Heart right ventricle (tissue), 16 donors: Measurements from ENCODE around the gene ATP2B3. TPM values are rescaled to one million over a fixed set of nuclear protein-coding genes. Genes with fewer than 3 reads are reported as not detected.

Experiments
- ATAC-seq, 8 donors: fragments of 200-7000 bp; cut with Tn5 transposase; one replicate each; pipeline ENCODE4 v1.9.1; 2020; ENCODE audit warnings: mild to moderate bottlenecking in 8 of 8, moderate library complexity in 8 of 8, moderate number of reproducible peaks in 1 of 8
- DNase-seq, 2 donors: peaks; one replicate each; pipeline ENCODE4 v3.0.0-alpha.2; 2020
- H3K27ac ChIP-seq, 10 donors: fragments of 200-600 bp; sonication (generic) in 2 of 10; one replicate each; pipeline versions ENCODE4 v1.5.0 to v1.8.0; 2020 to 2022; ENCODE audit warnings: mild to moderate bottlenecking in 3 of 10
- H3K27me3 ChIP-seq, 7 donors: fragments of 200-600 bp; one replicate each; pipeline ENCODE4 v1.8.0; 2021 to 2022; ENCODE audit warnings: mild to moderate bottlenecking in 2 of 7
- H3K36me3 ChIP-seq, 9 donors: fragments of 200-600 bp; sonication (generic) in 1 of 9; one replicate each; pipeline versions ENCODE4 v1.5.0 to v1.8.0; 2020 to 2022; ENCODE audit warnings: mild to moderate bottlenecking in 2 of 9
- H3K4me1 ChIP-seq, 9 donors: fragments of 200-600 bp; sonication (generic) in 1 of 9; one replicate each; pipeline versions ENCODE4 v1.5.0 to v1.8.0; 2020 to 2022; ENCODE audit warnings: mild to moderate bottlenecking in 4 of 9
- H3K4me3 ChIP-seq, 10 donors: fragments of 200-600 bp; sonication (generic) in 2 of 10; one replicate each; pipeline versions ENCODE4 v1.5.0 to v1.8.0; 2020 to 2022; ENCODE audit warnings: mild to moderate bottlenecking in 7 of 10, moderate library complexity in 2 of 10
- H3K9me3 ChIP-seq, 11 donors: fragments of 200-600 bp in 10 of 11; sonication (generic) in 2 of 11; one replicate each; pipeline versions ENCODE4 v1.5.0 to v1.8.0; 2013 to 2022; ENCODE audit warnings: mild to moderate bottlenecking in 2 of 11, control low read depth in 1 of 11, moderate library complexity in 1 of 11
- WGBS, 2 donors: extraction: QIAGEN DNeasy Blood & Tissue Kit; methylation state at CpG; one replicate each; pipeline ENCODE4 v1.1.7; 2013; ENCODE audit warnings: inconsistent platforms in 1 of 2; 5-methylcytosine and 5-hydroxymethylcytosine counted together
- intact Hi-C, 10 donors: fragments of 100-400 bp; cut with DNase I; formaldehyde crosslinking; loops; one replicate each; pipeline versions ENCODE4 v1.11.1 to v1.14.2; 2022
- polyA plus RNA-seq, 2 donors: library from polyadenylated mRNA; stranded (reverse); fragments of 200-250 nt; gene quantifications; one replicate each; pipeline ENCODE4 v1.2.3, GENCODE V29; 2013
- total RNA-seq, 10 donors: library from RNA; stranded (reverse); fragmentation: NEBNext Ultra II Directional in 3 of 10; extraction: Animal tissue kit (Norgen Biotek cat#: 25700) in 3 of 10; gene quantifications; one replicate each; pipeline versions ENCODE4 v1.2.1 to v1.2.4, GENCODE V29; 2021 to 2023
- TF ChIP-seq, protein P1 (sequence below), 9 donors: fragments of 200-600 bp; sonication (generic) in 2 of 9; IDR thresholded peaks; one replicate each; pipeline versions ENCODE4 v1.5.0 to v1.8.0; 2021 to 2022; ENCODE audit warnings: antibody characterized with exemption in 9 of 9, mild to moderate bottlenecking in 5 of 9, moderate library complexity in 1 of 9
- donor health status: Arrhythmogenic right ventricular cardiomyopathy.
- donor health status: ischemic (EF 13 %, LVEDD 7.1; RV severe dilation, severe dysfunction).
- donor health status: healthy with polysubstance abuse.
- donor health status: DM: no; HTN: yes; CAD: no.
- donor health status: DM: no; HTN: no; CAD: no.
- donor health status: ischemic (EF 25% LVEDD 6.9; RV normal size, moderate dysfunction).
- donor health status: ischemic (EF 25% LVEDD 5.7; RV mildly dilated, moderate dysfunction).
- donor health status: healthy.
- donor health status: DM: yes; HTN: yes; CAD: no.
- donor health status: Ischemic cardiomyopathy.
- donor health status: ischemic (EF 35%, LVEDD 5.7; RV mildly dilated, moderate dysfunction).
- donor health status: nonischemic (EF 11% LVEDD 7.7; RV severe dilation, severe dysfunction).
- donor health status: DM: yes; HTN: yes; CAD: no.
- donor health status: PGD.
- donor health status: ischemic (EF 29% LVEDD 5.4; RV normal size, mild dysfunction).
- donor health status: nonischemic (EF 23%, LVEDD 6.1; RV moderate dilation, normal function).

The ATP2B3 gene
- total and polyA plus RNA-seq, 12 donors: not detected

DNA sequence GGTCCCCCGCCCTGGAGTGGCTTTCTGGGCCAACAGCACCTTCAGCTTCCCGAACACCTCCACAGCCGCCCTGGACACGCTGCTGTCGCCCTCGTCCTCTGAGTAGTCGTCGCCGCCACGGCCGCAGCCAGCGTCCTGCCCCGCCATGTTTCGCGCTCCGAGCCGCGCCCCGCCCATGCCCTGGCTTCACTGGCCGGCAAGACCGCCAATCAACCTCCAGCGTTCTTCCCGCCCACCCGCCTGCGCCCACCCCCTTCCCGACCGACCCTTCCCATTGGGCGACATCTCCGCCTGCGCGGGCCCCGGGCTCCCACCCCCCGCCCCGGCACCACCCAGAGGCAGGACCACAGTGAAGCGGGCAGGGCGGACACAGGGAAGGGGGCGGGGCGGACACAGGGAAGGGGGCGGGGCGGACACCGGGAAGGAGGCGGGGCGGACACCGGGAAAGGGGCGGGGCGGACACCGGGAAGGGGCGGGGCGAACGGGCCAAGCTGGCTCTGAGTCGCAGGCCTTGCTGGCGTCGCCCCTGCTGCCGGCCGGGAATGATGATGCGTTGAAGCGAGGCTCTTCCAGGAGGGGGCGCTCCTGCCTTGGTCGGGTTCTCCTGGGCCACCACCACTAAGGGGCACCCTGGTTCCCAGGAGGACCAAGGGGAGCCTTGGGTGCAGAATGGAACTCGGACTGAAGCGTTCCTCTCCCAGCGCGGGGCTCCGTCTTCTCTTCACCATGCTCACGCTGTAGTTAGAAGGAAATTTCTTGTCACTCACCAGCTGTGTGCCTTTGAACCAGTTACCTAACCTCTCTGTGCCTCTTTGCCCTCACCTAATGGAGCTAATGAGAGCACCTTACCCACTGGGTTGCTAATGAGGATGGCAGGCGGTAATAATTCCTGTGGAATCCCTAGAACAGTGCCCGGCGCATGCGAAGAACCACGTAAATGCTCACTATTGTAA, 46.8 kb upstream of the ATP2B3 start, which contains the start of gene HAUS7:
Gene HAUS7 (minus strand): TSS at position 166 of the 953 bp plus-strand sequence. CDS start 19 bp downstream, at position 147.
- TF ChIP-seq, protein P1, sequence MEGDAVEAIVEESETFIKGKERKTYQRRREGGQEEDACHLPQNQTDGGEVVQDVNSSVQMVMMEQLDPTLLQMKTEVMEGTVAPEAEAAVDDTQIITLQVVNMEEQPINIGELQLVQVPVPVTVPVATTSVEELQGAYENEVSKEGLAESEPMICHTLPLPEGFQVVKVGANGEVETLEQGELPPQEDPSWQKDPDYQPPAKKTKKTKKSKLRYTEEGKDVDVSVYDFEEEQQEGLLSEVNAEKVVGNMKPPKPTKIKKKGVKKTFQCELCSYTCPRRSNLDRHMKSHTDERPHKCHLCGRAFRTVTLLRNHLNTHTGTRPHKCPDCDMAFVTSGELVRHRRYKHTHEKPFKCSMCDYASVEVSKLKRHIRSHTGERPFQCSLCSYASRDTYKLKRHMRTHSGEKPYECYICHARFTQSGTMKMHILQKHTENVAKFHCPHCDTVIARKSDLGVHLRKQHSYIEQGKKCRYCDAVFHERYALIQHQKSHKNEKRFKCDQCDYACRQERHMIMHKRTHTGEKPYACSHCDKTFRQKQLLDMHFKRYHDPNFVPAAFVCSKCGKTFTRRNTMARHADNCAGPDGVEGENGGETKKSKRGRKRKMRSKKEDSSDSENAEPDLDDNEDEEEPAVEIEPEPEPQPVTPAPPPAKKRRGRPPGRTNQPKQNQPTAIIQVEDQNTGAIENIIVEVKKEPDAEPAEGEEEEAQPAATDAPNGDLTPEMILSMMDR (IDR thresholded peaks at IDR 0.05): peak; percentile 32 to 86 (median 72)
- intact Hi-C loops: loop anchor here in 6 of 10 donors (2.0 to 10.0 kb wide), 6 partner anchors 24 to 528 kb away; partner anchors contain the start of gene BGN (in 2 of the 6)
- 8 to 13% methylated on average over 42 to 65 of the region's 70 CpGs for WGBS, 2 donors
- DNase-seq: peak; percentile 88 to 90
- Histone ChIP-seq H3K4me3 (peak within 1 kb of the TSS; percentile 28 to 76 (median 68)), H3K36me3 (peaks cover 0 to 5% (median 0%) of the 10 kb centered on the region in 9 donors), H3K4me1 (peaks cover 0 to 33% (median 12%) of the 10 kb centered on the region in 9 donors), H3K27me3 (peaks cover 0 to 5% (median 0%) of the 10 kb centered on the region in 7 donors), H3K27ac (peak within 1 kb of the TSS; percentile 59 to 84 (median 72)), H3K9me3 (no peaks in the 10 kb centered on the region)
- ATAC-seq: peak; percentile 84 to 94 (median 90)

DNA sequence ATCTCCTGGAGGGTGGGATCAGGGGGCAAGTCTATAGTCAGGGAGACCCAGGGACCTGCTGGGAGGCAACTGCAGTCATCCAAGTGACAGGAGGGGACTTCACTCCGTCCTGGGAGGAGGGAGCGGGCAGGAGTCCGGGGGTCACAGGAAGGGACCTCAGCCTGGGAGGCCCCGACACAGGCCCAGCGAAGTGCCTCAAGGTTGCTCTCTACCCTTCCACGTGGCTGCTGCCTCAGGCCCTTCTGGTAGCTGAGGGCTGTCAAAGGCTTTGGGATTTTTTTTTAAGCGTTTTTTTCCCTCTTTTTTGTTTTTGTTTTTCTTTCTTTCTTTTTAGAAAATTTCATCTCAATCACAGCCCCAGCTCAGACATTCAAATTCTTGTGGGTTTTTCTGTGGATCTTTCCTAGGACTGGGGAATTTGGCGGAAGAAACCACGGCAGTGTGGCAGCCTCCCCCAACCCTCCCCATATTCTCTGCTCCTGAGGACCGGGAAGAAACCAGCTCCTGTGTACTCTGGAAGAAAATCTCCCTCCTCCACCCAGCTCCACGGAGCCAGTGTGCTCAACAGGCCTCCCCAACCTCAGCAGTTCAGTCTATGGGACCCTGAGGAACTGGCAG, 45.7 kb upstream of the ATP2B3 start:
- no peak for ATAC-seq
- peaks cover 0 to 41% (median 21%) of the 10 kb centered on the region in 9 donors for H3K4me1 ChIP-seq
- 64 to 81% methylated on average over 11 of the region's 11 CpGs for WGBS, 2 donors
- intact Hi-C loops: loop anchor here in 7 of 10 donors (2.0 to 10.0 kb wide), 6 partner anchors 23 to 529 kb away; partner anchors contain the start of gene BGN (in 2 of the 7)
- peaks cover 0 to 7% (median 0%) of the 10 kb centered on the region in 7 donors for H3K27me3 ChIP-seq
- no peak for DNase-seq
- TF ChIP-seq, protein P1 (IDR thresholded peaks at IDR 0.05): no peak
- H3K4me3 ChIP-seq: no peak overlapping the region
- peaks cover 0 to 5% (median 0%) of the 10 kb centered on the region in 9 donors for H3K36me3 ChIP-seq
- H3K27ac ChIP-seq: peak overlapping the region in 6 of 10 donors; percentile 10 to 57 (median 28)
- H3K9me3 ChIP-seq: no peaks in the 10 kb centered on the region

DNA sequence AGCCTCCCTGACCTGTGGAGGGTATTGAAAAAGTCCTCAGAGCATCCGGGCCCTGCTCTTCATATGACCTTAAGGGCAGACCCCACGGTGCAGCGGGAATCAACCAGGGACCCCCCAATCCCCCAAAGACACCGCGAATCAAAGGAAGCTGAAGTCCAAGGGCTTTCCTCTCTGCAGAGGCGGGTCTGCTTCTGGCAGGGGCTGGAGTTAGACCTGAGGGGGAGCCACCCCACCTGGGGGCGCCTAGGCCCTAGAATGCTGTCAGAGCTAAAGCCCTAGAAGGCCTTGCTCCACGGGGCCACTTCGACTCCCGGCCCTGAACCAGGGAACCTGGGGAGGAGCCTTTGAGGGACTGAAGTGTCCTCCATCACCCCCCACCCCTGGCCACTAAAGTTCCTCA, 44.3 kb upstream of the ATP2B3 start:
- Histone ChIP-seq H3K27me3 (peaks cover 0 to 15% (median 0%) of the 10 kb centered on the region in 7 donors), H3K9me3 (no peaks in the 10 kb centered on the region), H3K4me1 (peaks cover 0 to 53% (median 27%) of the 10 kb centered on the region in 9 donors), H3K27ac (peak overlapping the region in 1 of 10 donors; percentile 26), H3K36me3 (peaks cover 0 to 3% (median 0%) of the 10 kb centered on the region in 9 donors), H3K4me3 (no peak overlapping the region)
- WGBS, 2 donors: 94 to 96% methylated on average over 8 to 10 of the region's 10 CpGs
- TF ChIP-seq, protein P1 (IDR thresholded peaks at IDR 0.05): no peak
- intact Hi-C loops: loop anchor here in 6 of 10 donors (2.0 to 10.0 kb wide), 5 partner anchors 34 to 531 kb away; no protein-coding TSS in a partner anchor
- DNase-seq (no peak), ATAC-seq (no peak)

DNA sequence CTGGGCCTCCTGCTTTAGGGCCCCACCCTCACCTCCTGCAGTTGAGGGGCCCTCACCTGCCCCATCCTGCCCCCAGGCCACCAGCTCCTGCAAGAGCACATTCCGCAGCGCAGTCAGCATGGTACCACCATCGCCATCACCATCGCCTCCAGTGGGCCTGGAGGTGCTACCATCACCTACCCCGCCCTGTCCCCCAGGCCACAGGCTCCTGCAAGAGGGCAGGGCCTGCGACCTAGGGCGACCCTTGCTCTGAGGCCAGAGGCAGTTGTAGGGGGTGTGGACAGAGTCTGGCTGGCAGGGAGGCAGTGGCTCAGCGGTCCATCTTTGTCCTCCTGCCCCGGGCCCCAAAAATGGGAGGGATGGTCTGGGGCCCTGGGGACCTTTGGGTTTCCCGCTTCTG, 43.2 kb upstream of the ATP2B3 start:
- Histone ChIP-seq H3K27me3 (peaks cover 0 to 15% (median 0%) of the 10 kb centered on the region in 7 donors), H3K4me1 (peaks cover 0 to 42% (median 21%) of the 10 kb centered on the region in 9 donors), H3K36me3 (no peaks in the 10 kb centered on the region), H3K27ac (peak overlapping the region in 3 of 10 donors; percentile 36 to 58 (median 48)), H3K4me3 (no peak overlapping the region), H3K9me3 (no peaks in the 10 kb centered on the region)
- TF ChIP-seq, protein P1 (IDR thresholded peaks at IDR 0.05): no peak
- intact Hi-C loops: loop anchor here in 5 of 10 donors (5.0 to 10.0 kb wide), 4 partner anchors 33 to 532 kb away; no protein-coding TSS in a partner anchor
- ATAC-seq (no peak), DNase-seq (no peak)
- WGBS, 2 donors: 76 to 80% methylated on average over 9 to 10 of the region's 10 CpGs
